C1 segment of cervical spinal cord (tissue), 14 donors: ENCODE data around the gene RHOBTB3.
"Not testable (repeated sequence)": the region's sequence is repeated elsewhere in the genome, so short reads cannot be mapped to it uniquely, and the experiment has no call there.

Experiments
- DNase-seq, 14 donors: peaks; one replicate each; lab custom pipeline; 2025; lab: John Stamatoyannopoulos, UW

Gene RHOBTB3

DNA sequence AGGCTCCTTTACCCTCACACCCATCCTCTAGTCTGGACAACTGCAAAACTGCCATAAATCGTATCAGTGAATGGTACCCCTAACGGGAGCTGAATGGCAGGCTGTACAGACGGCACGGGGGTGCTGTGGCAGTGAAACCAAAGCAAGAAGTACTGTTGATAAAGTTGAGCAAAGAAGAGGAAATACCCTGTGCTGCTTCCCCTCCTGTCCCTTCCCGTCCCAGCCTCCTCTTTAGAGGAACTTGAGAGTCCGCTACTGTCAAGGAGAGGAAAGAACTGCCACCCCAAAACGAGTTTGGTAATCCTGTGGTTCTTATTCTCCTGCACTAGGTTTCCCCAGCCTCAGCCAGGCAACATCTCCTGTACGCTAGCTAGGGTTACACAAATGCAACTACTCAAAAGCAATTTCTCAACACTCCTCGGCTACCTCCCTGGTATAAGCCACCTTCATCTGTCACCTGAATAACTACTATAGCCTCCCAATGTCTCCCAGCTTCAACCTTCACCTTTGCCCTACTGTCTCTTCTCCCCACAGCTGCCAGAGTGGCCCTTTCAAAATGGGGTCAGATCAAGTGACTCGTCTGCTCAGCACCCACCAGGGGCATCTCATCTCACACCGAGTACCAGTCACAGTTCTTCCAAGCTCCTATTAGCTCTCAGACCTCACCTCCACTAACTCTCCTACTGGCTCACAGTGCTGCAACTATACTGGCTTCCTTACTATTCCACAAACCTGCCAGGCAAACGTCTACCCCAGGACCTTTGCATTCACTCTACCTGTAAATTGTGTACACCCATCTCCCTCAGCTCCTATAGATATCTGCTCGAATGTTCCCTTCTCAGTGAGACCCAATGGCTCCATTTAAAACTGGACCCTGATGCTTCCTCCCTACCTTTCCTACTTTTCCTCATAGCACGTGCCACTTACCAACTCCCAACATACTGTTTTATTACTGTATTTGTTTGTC lies 87.3 kb downstream of the RHOBTB3 start:
- DNase-seq, result peak in 7 of 14 donors; percentile 13 to 50 (median 20)

- peak in 1 of 14 donors; percentile 35 for DNase-seq
Measured at GRCh38 chr5:95821110-95822021, 90.2 kb downstream of the RHOBTB3 start.

- peak in 8 of 14 donors; percentile 36 to 77 (median 64) for DNase-seq
Measured at GRCh38 chr5:95822043-95822541, 91.0 kb downstream of the RHOBTB3 start.

DNA sequence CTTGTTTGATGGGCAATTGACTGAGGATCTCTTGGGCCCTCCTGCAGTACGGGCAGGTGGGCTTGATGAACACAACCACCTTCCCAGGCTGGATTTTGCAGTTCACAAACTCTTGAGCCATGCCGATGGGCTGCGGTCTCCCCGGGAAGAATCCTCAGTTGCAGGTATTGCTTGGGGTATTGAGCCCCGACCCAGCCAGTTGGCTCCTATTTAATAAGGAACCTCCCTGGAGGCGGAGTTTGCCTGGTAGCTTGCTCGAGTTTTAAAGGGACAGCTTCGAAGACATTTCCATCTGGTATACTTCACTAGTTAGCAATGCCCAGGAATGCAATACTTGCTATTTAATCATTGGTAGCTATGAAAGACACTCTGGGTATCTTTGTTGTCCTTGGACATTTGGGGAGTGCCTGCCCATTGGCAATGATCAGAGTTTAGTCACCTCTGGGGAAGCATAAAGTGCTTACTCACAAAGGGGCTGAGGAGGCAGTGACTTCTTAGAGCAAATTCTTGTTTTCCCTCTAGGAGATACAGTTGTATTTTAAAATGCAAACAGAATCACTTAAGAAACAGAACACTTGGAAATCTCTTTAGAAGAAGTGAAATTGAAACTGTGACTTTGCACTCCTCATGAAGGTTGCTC lies 91.5 kb downstream of the RHOBTB3 start, which contains the start of gene GLRX:
Gene GLRX, minus strand, starts transcription at position 185 of the 640 bp plus-strand sequence. Its CDS starts 64 bp downstream, at position 121.
- DNase-seq, result peak in 11 of 14 donors; percentile 40 to 90 (median 64)

DNA sequence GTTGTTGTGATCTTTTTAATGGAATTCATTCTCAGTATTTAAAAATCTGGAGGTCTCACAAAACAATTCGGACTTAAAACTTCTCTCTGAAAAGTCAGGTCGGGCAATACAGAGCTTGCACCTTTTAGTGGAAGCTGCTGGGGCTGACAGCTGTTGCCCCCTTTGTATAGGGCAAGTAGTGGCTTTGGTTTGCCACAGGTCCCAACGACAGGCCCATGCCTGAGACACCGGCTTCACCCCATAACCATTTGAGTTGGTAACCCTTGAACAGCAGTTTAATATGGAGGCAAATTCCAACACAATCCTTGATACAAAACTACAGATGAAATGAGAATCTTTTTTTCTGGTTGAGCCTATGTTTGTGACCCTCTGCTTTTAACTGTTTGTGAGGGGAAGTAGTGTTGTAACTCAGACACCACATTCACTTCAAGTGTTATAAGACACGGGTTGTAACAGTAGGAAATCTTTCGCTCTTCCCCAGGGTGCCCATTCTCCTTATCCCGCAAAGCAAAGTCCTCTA lies 92.1 kb downstream of the RHOBTB3 start:
- no peak for DNase-seq

GRCh38 chr5:95823738-95824609 lies 92.8 kb downstream of the RHOBTB3 start:
- peak in 9 of 14 donors; percentile 21 to 56 (median 36) for DNase-seq

DNA sequence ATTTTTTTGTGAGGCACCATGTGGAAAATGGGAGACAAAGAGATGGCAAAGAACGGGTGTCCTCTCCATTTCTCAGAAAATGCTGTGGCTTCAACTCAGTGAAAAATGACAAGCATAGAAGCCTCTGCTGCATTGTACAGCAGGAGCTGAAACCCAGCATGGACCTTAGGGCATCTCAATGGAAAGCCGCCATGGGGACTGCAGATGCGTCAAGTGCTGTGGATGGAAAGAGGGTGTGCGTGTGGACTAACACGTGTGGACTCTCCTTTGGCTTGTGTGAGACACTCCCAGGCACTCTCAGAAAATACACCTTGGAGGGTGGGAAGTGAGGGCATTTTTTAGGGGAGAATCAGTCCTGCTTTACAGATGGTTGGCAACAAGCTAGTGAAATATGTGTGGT lies 93.6 kb downstream of the RHOBTB3 start:
- DNase-seq, result peak in 1 of 14 donors; percentile 35

DNA sequence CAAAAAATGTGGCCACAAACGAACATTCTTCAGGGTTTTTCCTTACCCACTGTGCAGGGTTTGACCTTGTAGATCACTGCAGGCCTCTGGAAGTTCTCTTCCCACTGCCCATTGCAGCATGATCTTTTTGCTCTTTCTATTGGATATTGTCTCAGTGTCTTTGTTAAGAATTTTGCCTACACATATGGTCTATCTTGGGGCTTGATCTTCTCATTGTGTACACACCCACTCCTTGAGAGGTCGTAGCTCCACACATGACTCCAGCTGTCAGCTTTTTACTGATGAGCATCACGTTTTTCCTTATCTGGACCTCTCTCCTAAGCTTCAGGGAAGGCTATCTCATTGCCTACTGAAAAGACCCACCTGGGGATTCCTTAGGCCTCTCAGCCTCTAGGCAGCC lies 94.4 kb downstream of the RHOBTB3 start:
- DNase-seq, result no peak

- DNase-seq, result no peak
Measured at GRCh38 chr5:95826949-95827891, 96.1 kb downstream of the RHOBTB3 start.

GRCh38 chr5:95827892-95828246 lies 96.7 kb downstream of the RHOBTB3 start:
- DNase-seq, result no peak

- no peak for DNase-seq
Measured at GRCh38 chr5:95830226-95830625, 99.1 kb downstream of the RHOBTB3 start.

DNA sequence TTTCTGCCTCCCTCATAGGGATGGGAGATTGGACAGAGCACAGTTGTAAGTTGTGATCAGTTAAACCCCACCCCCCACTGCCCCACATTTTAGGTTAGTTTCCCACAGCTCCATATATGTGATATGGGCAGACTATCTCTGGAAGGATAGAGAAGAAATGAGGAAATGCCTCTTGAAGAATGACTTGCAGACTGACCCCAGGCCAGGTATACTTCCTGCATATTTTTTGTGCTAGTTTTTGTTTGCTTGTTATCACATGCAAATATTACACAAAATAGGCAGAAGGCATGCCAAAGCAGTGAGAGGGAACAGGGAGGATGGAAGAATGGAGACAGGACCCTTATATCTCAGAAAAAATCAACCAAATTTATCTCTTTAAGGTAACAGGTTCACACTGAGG lies 101.5 kb downstream of the RHOBTB3 start:
- DNase-seq, result no peak

- DNase-seq, result no peak
Measured at GRCh38 chr5:95835682-95836385, 104.7 kb downstream of the RHOBTB3 start.

- DNase-seq, result no peak
Measured at GRCh38 chr5:95836544-95836943, 105.4 kb downstream of the RHOBTB3 start.

DNA sequence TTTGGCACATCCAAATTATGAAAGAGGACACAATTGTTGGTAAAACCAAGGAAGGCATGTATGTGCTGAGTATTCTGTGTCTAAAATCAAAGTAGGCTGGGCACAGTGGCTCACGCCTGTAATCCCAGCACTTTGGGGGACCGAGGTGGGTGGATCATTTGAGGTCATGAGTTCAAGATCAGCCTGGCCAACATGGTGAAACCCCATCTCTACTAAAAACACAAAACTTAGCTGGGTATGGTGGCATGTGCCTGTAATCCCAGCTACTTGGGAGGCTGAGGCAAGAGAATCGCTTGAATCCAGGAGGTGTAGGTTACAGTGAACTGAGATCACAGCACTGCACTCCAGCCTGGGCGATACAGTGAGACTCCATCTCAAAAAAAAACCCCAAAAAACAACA lies 105.8 kb downstream of the RHOBTB3 start:
- not testable (repeated sequence) for DNase-seq

GRCh38 chr5:95837492-95837891 lies 106.4 kb downstream of the RHOBTB3 start:
- no peak for DNase-seq

DNA sequence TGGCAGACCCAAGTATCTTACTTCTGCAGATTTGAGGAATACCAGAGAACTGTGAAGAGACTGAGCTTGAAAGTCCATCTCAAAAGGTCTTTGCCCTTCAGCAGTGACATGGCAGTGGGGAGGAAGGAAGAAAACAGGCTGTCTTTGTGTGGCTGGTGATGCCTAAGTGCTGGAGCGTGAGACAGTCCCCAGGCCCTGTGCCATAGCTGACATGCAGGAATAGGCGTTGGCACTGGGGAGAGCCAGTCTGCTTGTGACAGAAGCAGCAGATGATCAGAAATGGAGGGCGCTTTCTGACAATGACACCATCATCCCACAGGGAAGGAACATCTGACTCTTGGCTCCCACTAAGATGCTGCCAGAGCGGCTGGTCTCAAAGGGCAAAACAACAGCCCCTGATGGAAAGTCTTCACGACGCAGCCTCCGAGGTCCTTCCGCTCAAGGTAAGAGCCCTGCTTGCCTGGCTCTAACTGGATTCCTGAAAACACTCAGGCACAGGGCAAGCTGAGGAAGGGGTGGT lies 106.9 kb downstream of the RHOBTB3 start:
- DNase-seq, result peak in 7 of 14 donors; percentile 10 to 69 (median 23)

DNA sequence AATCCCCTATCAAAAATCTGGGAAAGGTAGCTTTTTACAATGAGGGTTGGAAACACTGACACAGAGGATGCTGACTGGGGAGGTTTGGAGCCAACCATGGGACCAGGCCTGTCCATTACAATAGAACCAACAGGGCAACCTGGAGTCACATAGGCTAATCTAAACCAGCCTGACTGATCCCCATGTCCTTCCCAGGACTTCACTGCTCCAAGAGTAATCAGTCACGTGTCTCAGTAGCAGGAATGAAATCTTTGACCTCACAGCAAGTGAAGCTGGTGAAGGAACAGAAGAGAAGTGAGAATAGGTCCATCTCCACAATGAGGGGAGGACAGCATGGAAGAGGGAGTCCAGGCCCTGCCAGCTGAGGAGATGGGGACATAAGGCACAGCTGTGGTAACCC lies 107.4 kb downstream of the RHOBTB3 start:
- DNase-seq, result peak in 1 of 14 donors; percentile 27
